DOHH2 (cell line): ENCODE data around the gene AGGF1.

Source experiments
- EZH2phosphoT487 ChIP-seq: fragments of 200-600 bp; sonication (generic); IDR thresholded peaks from 2 replicates; pipeline ENCODE4 v1.6.1; 2017; ENCODE audit warnings: borderline replicate concordance, mild to moderate bottlenecking, antibody characterized with exemption, low read length, moderate library complexity, mixed read lengths
- TF ChIP-seq, protein P1 (sequence below): fragments of 200-600 bp; sonication (generic); IDR thresholded peaks from one replicate; pipeline ENCODE4 v1.5.1; 2014; ENCODE audit warnings: antibody characterized with exemption, mild to moderate bottlenecking, low read depth, low read length; ENCODE audit not compliant: poor library complexity, severe bottlenecking

- TF ChIP-seq, protein P1, sequence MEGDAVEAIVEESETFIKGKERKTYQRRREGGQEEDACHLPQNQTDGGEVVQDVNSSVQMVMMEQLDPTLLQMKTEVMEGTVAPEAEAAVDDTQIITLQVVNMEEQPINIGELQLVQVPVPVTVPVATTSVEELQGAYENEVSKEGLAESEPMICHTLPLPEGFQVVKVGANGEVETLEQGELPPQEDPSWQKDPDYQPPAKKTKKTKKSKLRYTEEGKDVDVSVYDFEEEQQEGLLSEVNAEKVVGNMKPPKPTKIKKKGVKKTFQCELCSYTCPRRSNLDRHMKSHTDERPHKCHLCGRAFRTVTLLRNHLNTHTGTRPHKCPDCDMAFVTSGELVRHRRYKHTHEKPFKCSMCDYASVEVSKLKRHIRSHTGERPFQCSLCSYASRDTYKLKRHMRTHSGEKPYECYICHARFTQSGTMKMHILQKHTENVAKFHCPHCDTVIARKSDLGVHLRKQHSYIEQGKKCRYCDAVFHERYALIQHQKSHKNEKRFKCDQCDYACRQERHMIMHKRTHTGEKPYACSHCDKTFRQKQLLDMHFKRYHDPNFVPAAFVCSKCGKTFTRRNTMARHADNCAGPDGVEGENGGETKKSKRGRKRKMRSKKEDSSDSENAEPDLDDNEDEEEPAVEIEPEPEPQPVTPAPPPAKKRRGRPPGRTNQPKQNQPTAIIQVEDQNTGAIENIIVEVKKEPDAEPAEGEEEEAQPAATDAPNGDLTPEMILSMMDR: no peak
- no peak for TF ChIP-seq EZH2phosphoT487
Observed at GRCh38 chr5:77011498-77011897, 18.7 kb upstream of the AGGF1 start.
